ENCODE results near the gene KY.

DNA sequence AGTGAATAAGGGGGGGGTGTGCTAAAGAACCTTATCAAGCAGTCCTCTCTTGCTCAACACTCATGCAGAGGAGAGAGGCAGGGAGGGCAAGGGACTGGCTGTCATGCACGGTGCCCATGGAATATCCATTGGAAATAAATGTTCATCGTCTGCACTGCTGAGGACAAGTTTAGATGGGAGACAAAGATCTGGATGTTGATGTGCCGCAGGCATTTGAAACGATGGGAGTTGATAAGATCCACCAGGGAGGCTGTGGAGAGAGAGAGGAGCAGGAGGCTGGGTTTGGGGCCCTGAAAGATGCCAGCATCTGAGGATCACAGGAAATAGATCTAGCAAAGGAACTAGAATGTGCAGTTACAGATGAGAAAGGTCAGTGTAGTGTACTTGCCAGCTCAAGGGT is 88.8 kb downstream of the KY start:
- TF ChIP-seq, protein P1, sequence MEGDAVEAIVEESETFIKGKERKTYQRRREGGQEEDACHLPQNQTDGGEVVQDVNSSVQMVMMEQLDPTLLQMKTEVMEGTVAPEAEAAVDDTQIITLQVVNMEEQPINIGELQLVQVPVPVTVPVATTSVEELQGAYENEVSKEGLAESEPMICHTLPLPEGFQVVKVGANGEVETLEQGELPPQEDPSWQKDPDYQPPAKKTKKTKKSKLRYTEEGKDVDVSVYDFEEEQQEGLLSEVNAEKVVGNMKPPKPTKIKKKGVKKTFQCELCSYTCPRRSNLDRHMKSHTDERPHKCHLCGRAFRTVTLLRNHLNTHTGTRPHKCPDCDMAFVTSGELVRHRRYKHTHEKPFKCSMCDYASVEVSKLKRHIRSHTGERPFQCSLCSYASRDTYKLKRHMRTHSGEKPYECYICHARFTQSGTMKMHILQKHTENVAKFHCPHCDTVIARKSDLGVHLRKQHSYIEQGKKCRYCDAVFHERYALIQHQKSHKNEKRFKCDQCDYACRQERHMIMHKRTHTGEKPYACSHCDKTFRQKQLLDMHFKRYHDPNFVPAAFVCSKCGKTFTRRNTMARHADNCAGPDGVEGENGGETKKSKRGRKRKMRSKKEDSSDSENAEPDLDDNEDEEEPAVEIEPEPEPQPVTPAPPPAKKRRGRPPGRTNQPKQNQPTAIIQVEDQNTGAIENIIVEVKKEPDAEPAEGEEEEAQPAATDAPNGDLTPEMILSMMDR (conservative IDR thresholded peaks at IDR 0.05; ENCODE audit: low read depth, low read length): no peak
- TF ChIP-seq EZH2 (IDR thresholded peaks at IDR 0.05; ENCODE audit: borderline replicate concordance, low read depth, low read length, poor library complexity, severe bottlenecking): no peak
